ENCODE results near the gene HYLS1. TPM values are rescaled to one million over a fixed set of nuclear protein-coding genes. Genes with fewer than 3 reads are reported as not detected.

HYLS1 gene
- total and polyA plus RNA-seq, 10 of the 15 experiments (the other 5 are each of a cell fraction or from before 2014, with no cell fraction given), result 11.7 to 35.1 (median 17.6) TPM

GRCh38 chr11:125916683-125917347 lies 29.3 kb downstream of the HYLS1 start:
- TF ChIP-seq TCF12 (IDR thresholded peaks at IDR 0.05; ENCODE audit: low read depth, low read length), result no peak
- TF ChIP-seq NFXL1 (IDR thresholded peaks at IDR 0.05; ENCODE audit: borderline replicate concordance), result no peak
- no peak for TF ChIP-seq JUND (IDR thresholded peaks at IDR 0.05; ENCODE audit: low read depth, low read length)
- TF ChIP-seq IKZF2 (IDR thresholded peaks at IDR 0.05), result no peak
- TF ChIP-seq RBBP5 (conservative IDR thresholded peaks at IDR 0.05), result no peak
- no peak for TF ChIP-seq CEBPZ (IDR thresholded peaks at IDR 0.05; ENCODE audit: low read depth, low read length)
- no peak for TF ChIP-seq STAT3 (IDR thresholded peaks at IDR 0.05; ENCODE audit: low read depth, low read length)
- no peak for TF ChIP-seq NR2C1 (IDR thresholded peaks at IDR 0.05)
- TF ChIP-seq PAX8 (IDR thresholded peaks at IDR 0.05), result no peak
- no peak for TF ChIP-seq CHD2 (IDR thresholded peaks at IDR 0.05; ENCODE audit: borderline replicate concordance, low read depth, low read length)
- no peak overlapping the region for H2AFZ ChIP-seq (ENCODE audit: control insufficient read depth, low read depth, low read length)
- no peak overlapping the region for H3K4me2 ChIP-seq (ENCODE audit: control insufficient read depth, insufficient read depth)
- SMC1A ChIA-PET (ENCODE audit: uncharacterized antibody, unreplicated experiment), result interaction anchor here (0.8 to 2.2 kb wide), 2 partner anchors 29 to 277 kb away, joined by 3 to 7 read pairs; partner anchors contain the start of gene HYLS1
- no peaks in the 10 kb centered on the region for H4K20me1 ChIP-seq (ENCODE audit: control insufficient read depth, insufficient read depth)
- intact Hi-C loops (cut with micrococcal nuclease; ENCODE audit: unreplicated experiment), result loop anchor here (5.0 kb wide), 1 partner anchor 340 kb away; no protein-coding TSS in a partner anchor
- H3K27me3 ChIP-seq (replicated peaks in 1 of 2; ENCODE audit: control insufficient read depth in 2 of 2, insufficient read depth in 2 of 2, low read length in 1 of 2), result peaks cover 3 to 4% of the 10 kb centered on the region in 2 experiments; a peak in 2 of 4 replicates
- H3K9me3 ChIP-seq (replicated peaks; ENCODE audit: control insufficient read depth, insufficient read depth, low read length), result no peaks in the 10 kb centered on the region
- ATAC-seq (no peak), FAIRE-seq (no peak), DNase-seq (ENCODE audit: low read depth, low spot score) (no peak)
- 41% methylated on average over 12 of the region's 12 CpGs for WGBS (ENCODE audit: insufficient coverage, insufficient replicate concordance, low lambda C conversion rate, missing lambda C conversion rate)
- POLR2A ChIA-PET, result no interaction called here
- H3K79me2 ChIP-seq (ENCODE audit: control insufficient read depth, insufficient read depth, low read length), result no peaks in the 10 kb centered on the region
- CTCF ChIA-PET, result interaction anchor here (1.6 kb wide), 1 partner anchor 274 kb away, joined by 3 read pairs; no protein-coding TSS in a partner anchor
- no peak overlapping the region for H3K4me3 ChIP-seq
- no peaks in the 10 kb centered on the region for H3K4me1 ChIP-seq (ENCODE audit: control insufficient read depth, insufficient read depth, low read length)
- RAD21 ChIA-PET (ENCODE audit: unreplicated experiment), result interaction anchor here (0.9 kb wide), 1 partner anchor 277 kb away, joined by 3 read pairs; no protein-coding TSS in a partner anchor
- H3K9ac ChIP-seq (ENCODE audit: control insufficient read depth, insufficient read depth, low read length), result no peak overlapping the region
- BruUV-seq (replicated peaks), result no TSS peak
- H3K36me3 ChIP-seq (ENCODE audit: control insufficient read depth in 2 of 2, insufficient read depth in 2 of 2, low read length in 1 of 2), result no peaks in the 10 kb centered on the region
- in situ Hi-C loops (cut with MboI), result no loop called here
- H3K27ac ChIP-seq (ENCODE audit: control insufficient read depth, insufficient read depth), result no peak overlapping the region
